Activated CD8-positive, alpha-beta memory T cell treated with anti-CD3 and anti-CD28 coated beads, Interleukin-2, amount 10 ng/mL, durations not matched to agents 7 days and 5 days (primary cell): ENCODE data around the gene SLC12A3. TPM values are rescaled to one million over a fixed set of nuclear protein-coding genes. Genes with fewer than 3 reads are reported as not detected.

ENCODE experiments used
- ATAC-seq: fragments of 150-1000 bp; cut with Tn5 transposase; one replicate; pipeline ENCODE4 v1.10.0; 2021; ENCODE audit warnings: moderate library complexity
- CTCF ChIA-PET: fragments of 350-600 bp; sonication (Branson Sonifier 250); formaldehyde crosslinking; loops from one replicate; lab custom pipeline; 2021; ENCODE audit warnings: antibody characterized with exemption; lab: Charles Lee
- DNase-seq: peaks from one replicate; pipeline ENCODE4 v3.0.0-alpha.2; 2020
- H3K27ac Mint-ChIP-seq: one replicate; pipeline ENCODE4 v1.8.0; 2021; ENCODE audit warnings: mild to moderate bottlenecking, mixed read lengths
- H3K27me3 Mint-ChIP-seq: one replicate; pipeline ENCODE4 v1.8.0; 2021; ENCODE audit warnings: mixed read lengths
- H3K36me3 Mint-ChIP-seq: one replicate; pipeline ENCODE4 v1.8.0; 2021; ENCODE audit warnings: mild to moderate bottlenecking, mixed read lengths
- H3K4me1 Mint-ChIP-seq: one replicate; pipeline ENCODE4 v1.8.0; 2021; ENCODE audit warnings: mixed read lengths
- H3K4me3 Mint-ChIP-seq: one replicate; pipeline ENCODE4 v1.8.0; 2021; ENCODE audit warnings: mild to moderate bottlenecking, moderate library complexity, mixed read lengths
- H3K9me3 Mint-ChIP-seq: one replicate; pipeline ENCODE4 v1.8.0; 2022; ENCODE audit warnings: low read depth, mixed read lengths
- total RNA-seq, 2 experiments: library from RNA; stranded (reverse); gene quantifications; one replicate each; pipeline ENCODE4 v1.2.3, GENCODE V29; 2021

SLC12A3 gene
- total RNA-seq, 2 experiments from 2014 or later = not detected

GRCh38 chr16:56891685-56892084 lies 26.7 kb downstream of the SLC12A3 start:
- Mint-ChIP-seq H3K27me3 (peaks cover 12% of the 10 kb centered on the region), H3K4me3 (no peak overlapping the region), H3K36me3 (no peaks in the 10 kb centered on the region), H3K9me3 (no peaks in the 10 kb centered on the region), H3K27ac (no peak overlapping the region), H3K4me1 (no peaks in the 10 kb centered on the region)
- ATAC-seq (no peak), DNase-seq (no peak)
- CTCF ChIA-PET = no interaction called here

DNA sequence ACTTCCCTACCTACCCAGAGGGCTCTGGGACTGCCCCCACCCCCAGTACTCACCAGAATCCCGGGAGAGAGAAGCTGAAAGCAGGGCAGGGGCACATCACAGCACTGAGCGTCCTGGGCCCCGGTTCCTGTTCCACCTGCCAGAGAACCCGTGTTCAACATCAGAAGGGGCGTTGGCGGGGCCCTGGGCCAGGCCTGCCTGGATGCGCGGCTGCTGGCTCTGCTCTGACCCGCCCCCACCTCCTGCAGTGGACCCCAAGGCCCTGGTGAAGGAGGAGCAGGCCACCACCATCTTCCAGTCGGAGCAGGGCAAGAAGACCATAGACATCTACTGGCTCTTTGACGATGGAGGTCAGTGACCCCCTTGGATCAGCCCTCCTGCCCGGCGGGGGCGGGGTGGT lies 27.7 kb downstream of the SLC12A3 start:
- no peak overlapping the region for H3K4me3 Mint-ChIP-seq
- ATAC-seq (no peak), DNase-seq (no peak)
- peaks cover 23% of the 10 kb centered on the region for H3K27me3 Mint-ChIP-seq
- CTCF ChIA-PET = no interaction called here
- no peaks in the 10 kb centered on the region for H3K9me3 Mint-ChIP-seq
- H3K4me1 Mint-ChIP-seq = peaks cover 5% of the 10 kb centered on the region
- no peak overlapping the region for H3K27ac Mint-ChIP-seq
- H3K36me3 Mint-ChIP-seq = no peaks in the 10 kb centered on the region

DNA sequence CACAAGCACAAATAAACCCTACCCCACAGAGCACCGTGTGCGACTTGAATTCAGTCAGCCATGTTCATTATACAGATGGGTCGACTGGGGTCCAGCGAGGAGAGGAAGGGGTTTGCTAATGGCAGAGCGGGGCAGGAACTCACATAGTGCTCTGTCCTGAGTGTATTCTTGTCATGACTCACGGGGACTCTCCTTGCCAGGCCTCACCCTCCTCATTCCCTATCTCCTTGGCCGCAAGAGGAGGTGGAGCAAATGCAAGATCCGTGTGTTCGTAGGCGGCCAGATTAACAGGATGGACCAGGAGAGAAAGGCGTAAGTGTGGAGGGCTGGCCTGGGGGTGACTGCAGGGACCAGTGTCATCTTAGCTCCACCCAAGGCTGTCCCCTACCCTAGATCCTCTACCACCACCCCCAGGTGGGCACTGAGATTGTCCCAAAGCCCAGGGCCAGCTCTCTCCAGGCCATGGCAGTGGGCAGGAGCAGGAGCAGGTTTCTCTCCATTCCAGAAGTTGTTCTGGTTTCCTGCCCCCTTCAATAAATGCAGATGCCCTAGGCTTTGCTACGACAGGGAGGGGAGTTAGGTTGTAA lies 29.4 kb downstream of the SLC12A3 start:
- no peak overlapping the region for H3K4me3 Mint-ChIP-seq
- CTCF ChIA-PET = interaction anchor here (0.9 to 1.6 kb wide), 3 partner anchors 25 to 61 kb away, joined by 3 to 5 read pairs (median 3); no protein-coding TSS in a partner anchor
- ATAC-seq = no peak

GRCh38 chr16:56895813-56896212 lies 30.8 kb downstream of the SLC12A3 start:
- CTCF ChIA-PET = no interaction called here
- no peaks in the 10 kb centered on the region for H3K9me3 Mint-ChIP-seq
- no peaks in the 10 kb centered on the region for H3K36me3 Mint-ChIP-seq
- DNase-seq (no peak), ATAC-seq (no peak)
- peaks cover 24% of the 10 kb centered on the region for H3K4me1 Mint-ChIP-seq
- H3K27ac Mint-ChIP-seq = no peak overlapping the region
- H3K27me3 Mint-ChIP-seq = peaks cover 41% of the 10 kb centered on the region
- no peak overlapping the region for H3K4me3 Mint-ChIP-seq

More for the DNA sequence above, 29.4 kb downstream of the SLC12A3 start:
- no peaks in the 10 kb centered on the region for H3K36me3 Mint-ChIP-seq
- H3K27me3 Mint-ChIP-seq = peaks cover 34% of the 10 kb centered on the region
- H3K27ac Mint-ChIP-seq = no peak overlapping the region
- DNase-seq = no peak
- no peaks in the 10 kb centered on the region for H3K9me3 Mint-ChIP-seq
- peaks cover 17% of the 10 kb centered on the region for H3K4me1 Mint-ChIP-seq

DNA sequence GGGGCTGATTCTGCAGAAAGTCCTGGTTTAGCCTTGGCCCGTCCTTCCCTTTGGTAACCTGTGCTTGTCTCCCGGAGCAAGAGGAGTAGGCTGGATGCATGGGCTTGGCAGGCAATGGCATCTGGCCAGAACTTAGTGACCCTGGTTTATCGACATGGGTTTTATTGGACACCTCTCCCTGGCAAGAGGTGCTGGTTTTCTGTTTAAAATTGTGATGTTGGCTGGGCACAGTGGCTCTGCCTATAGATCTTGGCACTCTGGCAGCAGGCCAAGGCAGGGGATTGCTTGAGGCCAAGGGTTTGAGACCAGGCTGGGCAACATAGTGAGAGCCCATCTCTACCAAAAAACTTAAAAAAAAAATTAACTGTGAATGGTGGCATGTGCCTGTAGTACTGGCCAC lies 31.2 kb downstream of the SLC12A3 start:
- DNase-seq (no peak), ATAC-seq (no peak)
- Mint-ChIP-seq H3K36me3 (no peaks in the 10 kb centered on the region), H3K9me3 (no peaks in the 10 kb centered on the region), H3K27ac (no peak overlapping the region), H3K4me3 (no peak overlapping the region), H3K27me3 (peaks cover 45% of the 10 kb centered on the region), H3K4me1 (peaks cover 27% of the 10 kb centered on the region)
- CTCF ChIA-PET = no interaction called here

DNA sequence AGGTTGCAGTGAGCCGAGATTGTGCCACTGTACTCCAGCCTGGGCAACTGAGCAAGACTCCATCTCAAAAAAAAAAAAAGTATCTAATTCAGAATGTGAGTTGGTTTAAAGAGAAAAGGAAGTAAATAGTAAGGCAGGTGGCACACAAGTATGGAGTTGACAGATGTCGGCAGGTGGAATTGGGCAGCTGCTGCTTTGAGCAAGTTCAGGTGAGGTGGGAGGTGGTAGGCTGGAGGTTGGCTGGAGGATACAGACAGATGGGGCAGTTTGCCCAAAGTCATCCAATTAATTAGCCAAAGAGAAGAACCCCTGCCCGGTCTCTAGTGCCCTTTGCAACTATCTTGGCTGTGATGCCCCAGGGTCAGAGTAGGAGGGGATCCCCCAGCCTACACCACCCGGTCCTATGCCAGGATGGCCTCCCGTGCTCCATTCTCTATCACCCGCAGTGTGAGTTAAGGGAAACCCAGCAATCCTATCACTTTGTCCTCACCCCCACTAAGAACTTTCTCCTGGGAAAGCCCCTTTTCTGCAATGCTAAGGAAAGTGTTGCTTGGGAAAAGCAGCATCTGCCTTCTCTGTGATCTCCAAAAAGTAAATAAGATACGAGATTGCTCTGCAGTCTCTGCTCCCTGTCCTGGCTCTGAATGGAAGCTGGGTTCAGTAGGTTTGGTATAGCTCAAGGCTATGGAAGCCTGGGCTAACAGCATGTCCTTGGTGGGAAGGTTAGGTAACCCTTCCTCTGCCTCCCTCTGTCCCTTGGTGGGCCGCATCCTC lies 32.2 kb downstream of the SLC12A3 start:
- Mint-ChIP-seq H3K27me3 (peaks cover 54% of the 10 kb centered on the region), H3K4me3 (no peak overlapping the region), H3K36me3 (no peaks in the 10 kb centered on the region), H3K4me1 (peaks cover 27% of the 10 kb centered on the region), H3K27ac (no peak overlapping the region), H3K9me3 (no peaks in the 10 kb centered on the region)
- DNase-seq (no peak), ATAC-seq (no peak)
- CTCF ChIA-PET = no interaction called here

GRCh38 chr16:56898847-56899246 lies 33.8 kb downstream of the SLC12A3 start:
- Mint-ChIP-seq H3K4me3 (no peak overlapping the region), H3K9me3 (no peaks in the 10 kb centered on the region), H3K27me3 (peaks cover 58% of the 10 kb centered on the region), H3K27ac (no peak overlapping the region), H3K4me1 (peaks cover 27% of the 10 kb centered on the region), H3K36me3 (no peaks in the 10 kb centered on the region)
- DNase-seq (peak; percentile 62), ATAC-seq (peak; percentile 71)
- CTCF ChIA-PET = no interaction called here

GRCh38 chr16:56903866-56904265 lies 38.9 kb downstream of the SLC12A3 start:
- no peak overlapping the region for H3K4me3 Mint-ChIP-seq
- H3K36me3 Mint-ChIP-seq = no peaks in the 10 kb centered on the region
- no peak overlapping the region for H3K27ac Mint-ChIP-seq
- CTCF ChIA-PET = interaction anchor here (1.4 kb wide), 1 partner anchor 13 kb away, joined by 3 read pairs; no protein-coding TSS in a partner anchor
- no peaks in the 10 kb centered on the region for H3K9me3 Mint-ChIP-seq
- peaks cover 15% of the 10 kb centered on the region for H3K4me1 Mint-ChIP-seq
- no peak for DNase-seq
- ATAC-seq = no peak
- H3K27me3 Mint-ChIP-seq = peaks cover 58% of the 10 kb centered on the region

DNA sequence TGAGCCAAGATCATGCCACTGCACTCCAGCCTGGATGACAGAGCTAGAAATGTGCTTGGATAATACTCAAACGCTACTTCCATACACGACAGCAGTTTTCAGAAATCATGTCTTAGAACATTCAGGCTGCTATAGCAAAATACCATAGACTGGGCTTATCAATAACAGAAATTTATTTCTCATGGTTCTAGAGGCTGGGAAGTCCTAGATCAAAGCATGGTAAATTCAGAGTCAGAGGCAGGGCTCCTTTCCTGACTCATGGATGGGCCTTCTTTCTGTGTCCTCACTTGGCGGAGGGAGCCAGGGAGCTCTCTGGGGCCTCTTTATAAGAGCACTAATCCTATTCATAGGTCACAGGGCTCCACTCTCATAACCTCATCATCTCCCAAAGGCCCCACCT lies 42.4 kb downstream of the SLC12A3 start:
- DNase-seq (no peak), ATAC-seq (no peak)
- CTCF ChIA-PET = no interaction called here
- H3K27me3 Mint-ChIP-seq = peaks cover 31% of the 10 kb centered on the region
- no peak overlapping the region for H3K27ac Mint-ChIP-seq
- H3K4me1 Mint-ChIP-seq = peaks cover 14% of the 10 kb centered on the region
- no peak overlapping the region for H3K4me3 Mint-ChIP-seq
- H3K36me3 Mint-ChIP-seq = no peaks in the 10 kb centered on the region
- no peaks in the 10 kb centered on the region for H3K9me3 Mint-ChIP-seq

DNA sequence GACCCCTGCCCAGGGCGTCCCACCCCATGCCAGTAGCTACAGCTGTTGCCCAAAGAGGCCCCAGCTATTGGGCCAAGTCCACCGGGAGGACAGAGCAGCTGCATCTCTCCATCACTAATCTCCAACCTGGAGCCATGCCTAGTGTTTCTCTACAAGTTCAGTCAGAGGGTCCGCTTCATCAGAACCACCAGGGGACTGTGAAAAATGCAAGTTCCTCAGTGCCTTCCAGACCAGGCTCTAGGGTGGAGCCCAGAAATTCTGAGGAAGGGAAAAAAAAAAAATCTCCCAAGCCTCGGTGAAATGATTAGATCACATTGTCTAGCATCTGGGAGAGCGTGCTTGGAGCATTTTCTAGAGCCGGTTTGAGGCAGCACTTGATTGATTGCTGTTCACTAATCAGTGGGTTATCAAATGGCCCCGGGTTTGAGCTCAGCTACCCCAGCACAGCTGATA lies 44.5 kb downstream of the SLC12A3 start:
- Mint-ChIP-seq H3K4me1 (peaks cover 16% of the 10 kb centered on the region), H3K9me3 (no peaks in the 10 kb centered on the region), H3K27me3 (peaks cover 38% of the 10 kb centered on the region), H3K4me3 (no peak overlapping the region), H3K27ac (no peak overlapping the region), H3K36me3 (no peaks in the 10 kb centered on the region)
- DNase-seq (no peak), ATAC-seq (no peak)
- CTCF ChIA-PET = interaction anchor here (1.0 to 1.7 kb wide), 3 partner anchors 24 to 43 kb away, joined by 3 to 7 read pairs (median 6); no protein-coding TSS in a partner anchor

DNA sequence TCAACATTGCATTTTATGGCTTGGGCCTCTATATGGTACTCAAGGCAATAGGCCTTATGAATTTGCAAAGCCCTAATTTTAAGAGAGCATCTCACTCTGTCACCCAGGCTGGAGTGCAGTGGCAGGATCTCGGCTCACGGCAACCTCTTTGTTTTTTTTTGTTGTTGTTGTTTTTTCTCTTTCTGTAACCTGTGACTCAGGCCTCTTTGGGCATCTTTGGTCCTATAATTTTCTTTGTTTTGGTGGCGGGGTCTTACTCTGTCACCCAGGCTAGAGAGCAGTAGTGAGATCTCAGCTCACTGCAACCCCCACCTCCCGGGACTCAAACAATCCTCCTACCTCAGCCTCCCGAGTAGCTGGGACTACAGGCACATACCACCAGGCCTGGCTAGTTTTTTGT lies 45.1 kb downstream of the SLC12A3 start:
- Mint-ChIP-seq H3K27ac (no peak overlapping the region), H3K36me3 (no peaks in the 10 kb centered on the region), H3K9me3 (no peaks in the 10 kb centered on the region), H3K4me3 (no peak overlapping the region), H3K27me3 (peaks cover 39% of the 10 kb centered on the region), H3K4me1 (peaks cover 16% of the 10 kb centered on the region)
- no peak for ATAC-seq
- CTCF ChIA-PET = interaction anchor here (1.0 to 1.7 kb wide), 3 partner anchors 23 to 43 kb away, joined by 3 to 7 read pairs (median 6); no protein-coding TSS in a partner anchor
- DNase-seq = no peak

- no peak for ATAC-seq
- Mint-ChIP-seq H3K36me3 (no peaks in the 10 kb centered on the region), H3K9me3 (no peaks in the 10 kb centered on the region), H3K4me1 (peaks cover 17% of the 10 kb centered on the region), H3K27ac (no peak overlapping the region), H3K27me3 (peaks cover 33% of the 10 kb centered on the region), H3K4me3 (no peak overlapping the region)
- CTCF ChIA-PET = interaction anchor here (1.7 kb wide), 2 partner anchors 42 to 44 kb away, joined by 6 to 7 read pairs; no protein-coding TSS in a partner anchor
- no peak for DNase-seq
Observed at GRCh38 chr16:56910654-56911539, 45.9 kb downstream of the SLC12A3 start.
